ENCODE results near the gene CCDC40. TPM values are rescaled to one million over a fixed set of nuclear protein-coding genes. Genes with fewer than 3 reads are reported as not detected.
"Not testable (repeated sequence)": the region's sequence is repeated elsewhere in the genome, so short reads cannot be mapped to it uniquely, and the experiment has no call there.

Gene CCDC40
- total RNA-seq, 2 experiments from 2014 or later = 0.64 to 0.77 TPM

- no peak overlapping the region for H3K4me3 ChIP-seq (ENCODE audit: low read length)
- no peak overlapping the region for H3K4me3 Mint-ChIP-seq
- peaks cover 4% of the 10 kb centered on the region for H3K4me1 ChIP-seq (ENCODE audit: insufficient read depth, low read length)
- H3K9me3 Mint-ChIP-seq = no peaks in the 10 kb centered on the region
- no peaks in the 10 kb centered on the region for H3K9me3 ChIP-seq (ENCODE audit: control insufficient read depth in 1 of 2, insufficient read depth in 1 of 2, low read length in 2 of 2)
- no peak for TF ChIP-seq CTCF (IDR thresholded peaks at IDR 0.05)
- peaks cover 4% of the 10 kb centered on the region for H3K4me1 Mint-ChIP-seq (ENCODE audit: low read depth)
- ChIA-PET CTCF (no interaction called here), POLR2A (interaction anchor here (1.1 kb wide), 1 partner anchor 14 kb away, joined by 3 read pairs; the partner anchor contains the start of gene GAA)
- H3K27ac ChIP-seq (ENCODE audit: low read depth in 1 of 2, low read length in 2 of 2) = no peak overlapping the region
- no peak overlapping the region for H3K27ac Mint-ChIP-seq
- DNase-seq = no peak
- no peak for ATAC-seq (ENCODE audit: poor library complexity)
- H3K36me3 ChIP-seq (ENCODE audit: insufficient read depth, low read length) = no peaks in the 10 kb centered on the region
- H3K27me3 Mint-ChIP-seq = peaks cover 3% of the 10 kb centered on the region
- intact Hi-C loops (cut with DNase I, micrococcal nuclease) = loop anchor here in 1 of 2 experiments (10.0 kb wide), 1 partner anchor 277 kb away; no protein-coding TSS in a partner anchor
- no peaks in the 10 kb centered on the region for H3K27me3 ChIP-seq (ENCODE audit: control insufficient read depth in 1 of 2, insufficient read depth in 2 of 2, low read length in 2 of 2)
- no peaks in the 10 kb centered on the region for H3K36me3 Mint-ChIP-seq (ENCODE audit: low read depth)
Observed at GRCh38 chr17:80087346-80088265, 51.2 kb downstream of the CCDC40 start.

- CTCF ChIA-PET = interaction anchor here (1.2 kb wide), 1 partner anchor 12 kb away, joined by 4 read pairs; the partner anchor contains the start of gene GAA
- Mint-ChIP-seq H3K9me3 (no peaks in the 10 kb centered on the region), H3K27me3 (no peaks in the 10 kb centered on the region), H3K36me3 (ENCODE audit: low read depth) (no peaks in the 10 kb centered on the region), H3K4me1 (ENCODE audit: low read depth) (no peaks in the 10 kb centered on the region), H3K4me3 (no peak overlapping the region), H3K27ac (no peak overlapping the region)
- Histone ChIP-seq H3K27me3 (ENCODE audit: control insufficient read depth in 1 of 2, insufficient read depth in 2 of 2, low read length in 2 of 2) (no peaks in the 10 kb centered on the region), H3K4me3 (ENCODE audit: low read length) (no peak overlapping the region), H3K36me3 (ENCODE audit: insufficient read depth, low read length) (no peaks in the 10 kb centered on the region), H3K9me3 (ENCODE audit: control insufficient read depth in 1 of 2, insufficient read depth in 1 of 2, low read length in 2 of 2) (no peaks in the 10 kb centered on the region), H3K4me1 (ENCODE audit: insufficient read depth, low read length) (no peaks in the 10 kb centered on the region), H3K27ac (ENCODE audit: low read depth in 1 of 2, low read length in 2 of 2) (no peak overlapping the region)
- intact Hi-C loops (cut with DNase I, micrococcal nuclease) = loop anchor here in 1 of 2 experiments (10.0 kb wide), 1 partner anchor 275 kb away; no protein-coding TSS in a partner anchor
- ATAC-seq (ENCODE audit: poor library complexity) = no peak
- no peak for DNase-seq
- TF ChIP-seq CTCF (IDR thresholded peaks at IDR 0.05) = no peak
- POLR2A ChIA-PET = no interaction called here
Observed at GRCh38 chr17:80089762-80090161, 53.3 kb downstream of the CCDC40 start.

GRCh38 chr17:80090164-80090563, 53.7 kb downstream of the CCDC40 start:
- H3K4me3 Mint-ChIP-seq; H3K9me3 ChIP-seq (ENCODE audit: control insufficient read depth in 1 of 2, insufficient read depth in 1 of 2, low read length in 2 of 2); H3K36me3 ChIP-seq (ENCODE audit: insufficient read depth, low read length); H3K27ac Mint-ChIP-seq; POLR2A ChIA-PET; H3K4me1 Mint-ChIP-seq (ENCODE audit: low read depth); H3K4me1 ChIP-seq (ENCODE audit: insufficient read depth, low read length); H3K36me3 Mint-ChIP-seq (ENCODE audit: low read depth); H3K27ac ChIP-seq (ENCODE audit: low read depth in 1 of 2, low read length in 2 of 2); DNase-seq; H3K4me3 ChIP-seq (ENCODE audit: low read length); H3K9me3 Mint-ChIP-seq; H3K27me3 Mint-ChIP-seq; CTCF ChIA-PET; H3K27me3 ChIP-seq (ENCODE audit: control insufficient read depth in 1 of 2, insufficient read depth in 2 of 2, low read length in 2 of 2); ATAC-seq (ENCODE audit: poor library complexity); intact Hi-C loops (cut with DNase I, micrococcal nuclease): not testable (repeated sequence)

All from CD4-positive, alpha-beta T cell (primary cell).